GM19324 (cell line): ENCODE measurements around the gene ZSCAN10.

Experiments
- ATAC-seq: cut with Tn5 transposase; IDR thresholded peaks from one replicate; pipeline ENCODE4 v1.9.1; 2021; ENCODE audit warnings: mild to moderate bottlenecking, moderate library complexity; ENCODE audit not compliant: unreplicated experiment, low FRiP score

The ZSCAN10 gene

GRCh38 chr16:3049921-3050481, 49.1 kb downstream of the ZSCAN10 start:
- ATAC-seq: no peak

DNA sequence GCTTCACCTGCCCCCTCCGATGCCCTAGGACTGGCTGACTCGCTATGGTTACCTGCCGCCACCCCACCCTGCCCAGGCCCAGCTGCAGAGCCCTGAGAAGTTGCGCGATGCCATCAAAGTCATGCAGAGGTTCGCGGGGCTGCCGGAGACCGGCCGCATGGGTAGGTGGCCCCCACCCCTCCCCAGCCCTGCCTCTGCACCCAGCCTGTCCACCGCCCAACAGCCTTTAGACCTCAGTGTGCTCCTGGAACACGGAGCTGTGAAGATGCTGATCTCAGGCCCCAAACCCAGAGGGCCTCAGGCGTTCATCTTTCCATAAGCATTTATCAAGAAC, 51.7 kb downstream of the ZSCAN10 start:
- no peak for ATAC-seq

DNA sequence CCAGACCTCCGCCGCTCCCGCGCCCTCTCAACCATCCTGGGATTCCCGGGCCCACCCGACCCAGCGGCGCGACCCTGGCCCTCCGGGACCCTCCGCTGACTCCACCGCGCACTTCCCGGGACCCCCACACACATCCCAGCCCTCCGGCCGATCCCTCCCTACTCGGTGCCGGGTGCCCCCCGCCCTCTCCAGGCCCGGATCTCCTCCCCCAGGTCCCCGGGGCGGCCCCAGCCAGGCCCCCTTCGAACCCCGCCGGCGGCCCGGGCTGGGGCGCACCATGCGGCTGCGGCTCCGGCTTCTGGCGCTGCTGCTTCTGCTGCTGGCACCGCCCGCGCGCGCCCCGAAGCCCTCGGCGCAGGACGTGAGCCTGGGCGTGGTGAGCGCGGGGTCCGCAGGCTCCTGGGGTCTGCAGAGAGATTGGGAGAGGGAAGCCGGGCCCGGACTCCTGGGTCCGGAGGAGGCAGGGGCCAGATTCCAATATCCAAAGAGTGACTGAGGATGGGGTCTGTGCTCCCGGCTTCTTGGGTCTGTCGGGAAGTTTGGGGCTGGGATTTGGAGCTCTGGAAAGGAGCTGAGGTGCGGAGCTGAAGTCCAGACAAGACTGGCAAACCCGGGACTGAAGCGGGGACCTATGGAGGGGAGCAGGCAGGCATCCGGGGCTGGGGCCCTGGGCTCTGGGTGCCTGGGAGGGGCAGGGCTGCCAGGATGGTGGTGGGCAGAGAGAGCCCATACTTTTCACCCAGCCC, 52.3 kb downstream of the ZSCAN10 start:
- no peak for ATAC-seq

DNA sequence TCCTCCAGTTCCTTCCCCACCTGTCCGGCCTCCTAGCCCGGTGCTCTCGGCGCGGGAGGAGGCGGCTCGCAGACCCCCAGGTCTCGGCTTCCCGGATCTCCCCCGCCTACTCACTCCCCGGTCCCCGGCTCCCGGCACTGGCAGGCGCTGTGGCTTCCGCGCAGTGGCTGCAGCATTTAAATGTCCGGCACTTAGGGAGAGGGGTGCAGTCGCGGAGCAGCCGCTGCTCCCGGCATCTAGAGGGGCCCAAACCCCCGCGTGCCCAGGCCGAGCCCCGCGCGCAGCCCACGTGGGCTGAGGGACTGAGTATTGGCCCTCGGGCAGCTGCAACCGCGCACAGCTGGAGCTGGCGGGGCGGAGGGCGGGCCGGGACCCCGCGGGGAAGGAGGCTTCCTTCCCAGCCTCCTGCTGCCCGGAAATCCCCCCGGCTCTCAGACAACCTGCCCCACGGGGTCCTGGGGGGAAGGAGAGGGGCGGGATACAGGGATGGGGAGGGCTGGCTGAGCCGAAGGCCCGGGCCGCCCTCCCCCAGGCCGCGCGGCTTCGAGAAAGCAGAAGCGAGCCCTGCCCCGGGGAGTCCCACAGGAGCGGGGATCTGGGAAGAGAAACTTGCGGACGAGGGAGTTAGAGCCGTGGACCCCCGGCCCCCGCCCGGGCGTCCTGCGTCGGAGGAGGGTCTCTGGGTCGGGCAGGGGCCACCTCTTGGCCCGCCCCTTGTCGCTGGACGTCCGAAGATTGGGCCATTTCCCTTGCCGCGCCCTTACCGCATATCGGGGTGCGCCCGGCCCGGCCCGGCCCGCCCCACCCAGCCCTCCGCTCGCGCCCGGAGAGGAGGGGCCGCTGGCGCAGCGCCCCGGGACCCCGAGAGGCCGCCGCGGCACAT, 53.1 kb downstream of the ZSCAN10 start, which contains the start of gene MMP25:
Gene MMP25 (plus strand): TSS at position 804 of the 883 bp plus-strand sequence. CDS start 357 bp downstream, outside the sequence.
- no peak for ATAC-seq

GRCh38 chr16:3044708-3045107, 54.4 kb downstream of the ZSCAN10 start:
- no peak for ATAC-seq

DNA sequence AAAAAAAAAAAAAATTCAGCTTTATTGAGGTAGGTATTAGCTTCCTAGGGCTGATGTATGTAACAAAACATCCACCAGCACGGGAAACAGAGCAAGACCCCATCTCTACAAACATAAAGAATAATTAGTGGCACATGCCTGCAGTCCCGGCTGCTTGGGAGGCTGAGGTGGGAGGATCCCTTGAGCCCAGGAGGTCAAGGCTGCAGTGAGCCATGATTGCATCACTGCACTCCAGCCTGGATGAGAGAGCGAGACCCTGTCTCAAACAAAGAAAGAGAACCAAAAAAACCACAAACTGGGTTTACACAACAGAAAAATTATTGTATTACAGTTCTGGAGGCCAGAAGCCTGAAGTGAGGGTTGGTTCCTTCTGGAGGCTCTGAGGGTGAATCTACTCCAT, 56.7 kb downstream of the ZSCAN10 start:
- ATAC-seq: no peak

GRCh38 chr16:3038896-3039295, 60.2 kb downstream of the ZSCAN10 start:
- ATAC-seq: no peak
